ENCODE results near the gene EPS8L2. TPM values are rescaled to one million over a fixed set of nuclear protein-coding genes. Genes with fewer than 3 reads are reported as not detected.
"Not testable (repeated sequence)": the region's sequence is repeated elsewhere in the genome, so short reads cannot be mapped to it uniquely, and the experiment has no call there.

EPS8L2 gene
- total RNA-seq, 1 experiment from 2014 or later, result 38.3 TPM

DNA sequence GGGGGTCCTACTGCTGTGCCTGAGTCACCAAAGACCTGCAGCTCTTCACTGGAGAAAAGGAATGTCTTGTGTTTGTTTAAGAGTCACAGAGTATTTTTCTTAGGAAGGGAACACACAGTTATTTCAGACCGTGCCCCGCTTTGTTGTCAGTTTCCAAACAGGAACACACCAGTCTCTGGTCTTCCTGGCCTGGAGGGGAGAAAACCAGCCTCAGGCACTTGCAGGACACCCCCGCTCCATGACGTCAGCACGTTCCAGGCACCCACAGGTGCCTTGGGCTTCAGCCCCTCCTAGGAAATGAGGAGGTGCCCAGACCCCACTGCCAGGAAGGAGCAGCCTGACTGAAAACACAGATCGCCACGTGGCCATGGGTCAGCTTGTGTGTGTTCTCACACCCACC, 16.4 kb upstream of the EPS8L2 start:
- no peak for DNase-seq (ENCODE audit: low read depth)

DNA sequence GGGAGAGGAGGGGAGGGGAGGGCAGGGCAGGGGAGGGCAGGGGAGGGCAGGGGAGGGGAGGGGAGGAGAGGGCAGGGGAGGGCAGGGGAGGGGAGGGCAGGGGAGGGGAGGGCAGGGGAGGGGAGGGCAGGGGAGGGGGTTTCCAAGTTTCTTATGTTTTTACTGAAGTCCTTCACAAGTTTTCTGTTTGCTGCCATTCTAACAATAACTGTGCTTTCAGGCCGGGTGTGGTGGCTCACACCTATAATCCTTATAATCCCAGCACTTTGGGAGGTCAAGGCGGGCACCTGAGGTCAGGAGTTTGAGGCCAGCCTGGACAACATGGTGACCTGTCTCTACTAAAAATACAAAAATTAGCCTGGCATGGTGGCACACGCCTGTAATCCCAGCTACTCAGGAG, 15.8 kb upstream of the EPS8L2 start:
- DNase-seq (ENCODE audit: low read depth), result not testable (repeated sequence)

DNA sequence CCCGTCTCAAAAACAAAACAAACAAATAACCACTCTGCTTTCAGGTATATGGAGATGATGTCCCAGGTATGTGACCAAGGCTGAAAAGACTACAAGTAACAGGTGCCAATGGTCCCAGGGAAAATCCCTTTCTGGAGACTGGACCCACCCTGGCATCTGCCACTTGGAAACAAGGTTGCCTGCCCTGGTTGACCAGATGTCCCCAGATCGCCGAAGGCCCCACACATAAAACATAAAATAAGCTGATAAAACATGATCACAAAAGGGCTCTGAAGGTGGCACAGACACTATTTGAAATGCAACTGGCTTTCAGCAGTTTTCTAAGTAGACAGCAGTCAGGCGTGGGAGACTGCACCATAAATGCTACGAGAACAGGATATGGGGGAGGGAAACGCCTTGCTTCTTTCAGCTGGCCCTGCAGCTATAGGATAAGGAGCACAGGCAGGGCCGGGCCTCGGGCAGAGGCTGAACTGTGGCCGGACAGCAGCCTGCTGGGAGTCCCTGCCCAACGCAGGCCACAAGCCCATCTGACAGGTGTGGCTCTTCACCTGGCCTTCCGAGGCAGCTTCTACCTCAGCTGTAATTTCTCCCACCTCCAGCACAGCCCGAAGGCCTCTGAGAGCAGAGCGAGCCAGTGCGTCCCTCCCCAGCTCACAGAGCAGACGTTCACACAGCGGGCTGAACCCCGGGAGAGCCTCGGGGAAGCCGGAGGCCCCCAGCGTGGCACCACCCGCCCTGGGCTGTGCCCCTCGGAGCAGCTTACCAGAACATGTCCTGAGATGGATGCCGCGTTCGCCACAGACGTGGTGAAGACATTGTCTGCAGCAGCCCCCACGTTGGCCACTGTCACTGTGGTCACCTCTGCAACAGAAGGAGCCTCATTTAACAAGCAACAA, 15.0 kb upstream of the EPS8L2 start:
- no peak for DNase-seq (ENCODE audit: low read depth)

DNA sequence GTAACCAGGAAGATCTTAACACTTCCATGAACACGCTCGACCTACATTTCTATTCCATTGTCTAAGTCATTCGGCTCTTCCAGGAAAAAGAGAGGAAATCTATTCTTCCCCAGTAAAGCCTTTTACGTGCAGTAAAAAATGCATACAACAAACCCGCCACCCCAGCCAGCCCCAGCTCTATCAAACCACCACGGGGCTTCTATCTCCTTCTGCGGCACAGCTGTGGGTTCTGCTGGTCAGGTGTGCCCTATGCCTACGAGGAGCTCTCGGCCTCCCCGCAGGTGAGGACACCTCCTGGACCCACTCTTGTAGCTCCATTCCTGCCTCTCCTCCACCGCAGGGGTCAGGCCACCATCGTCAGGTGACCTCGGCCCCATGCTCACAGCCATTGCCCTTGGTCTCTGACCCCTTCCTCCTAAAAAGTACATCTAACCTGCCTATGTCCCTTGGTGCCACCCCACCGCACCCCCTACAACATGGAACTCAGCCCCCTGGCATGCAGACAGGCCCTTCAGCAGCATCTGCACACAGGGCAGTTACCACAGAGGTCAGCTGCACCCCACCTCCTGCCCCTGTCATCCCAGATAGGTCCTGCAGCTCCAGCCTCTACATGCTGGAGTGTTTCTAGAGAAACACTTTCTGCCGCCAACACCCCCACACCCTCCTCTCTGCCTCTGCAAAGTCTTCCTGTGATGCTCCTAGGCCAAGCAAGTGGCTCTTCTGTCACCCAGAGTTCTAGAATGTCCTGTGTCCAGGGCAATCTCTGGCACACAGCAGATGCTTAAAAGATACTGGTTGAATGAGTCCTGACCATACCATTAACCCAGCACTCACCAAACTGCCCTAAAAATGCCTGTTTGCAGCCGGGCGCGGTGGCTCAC, 14.1 kb upstream of the EPS8L2 start:
- DNase-seq (ENCODE audit: low read depth), result no peak

DNA sequence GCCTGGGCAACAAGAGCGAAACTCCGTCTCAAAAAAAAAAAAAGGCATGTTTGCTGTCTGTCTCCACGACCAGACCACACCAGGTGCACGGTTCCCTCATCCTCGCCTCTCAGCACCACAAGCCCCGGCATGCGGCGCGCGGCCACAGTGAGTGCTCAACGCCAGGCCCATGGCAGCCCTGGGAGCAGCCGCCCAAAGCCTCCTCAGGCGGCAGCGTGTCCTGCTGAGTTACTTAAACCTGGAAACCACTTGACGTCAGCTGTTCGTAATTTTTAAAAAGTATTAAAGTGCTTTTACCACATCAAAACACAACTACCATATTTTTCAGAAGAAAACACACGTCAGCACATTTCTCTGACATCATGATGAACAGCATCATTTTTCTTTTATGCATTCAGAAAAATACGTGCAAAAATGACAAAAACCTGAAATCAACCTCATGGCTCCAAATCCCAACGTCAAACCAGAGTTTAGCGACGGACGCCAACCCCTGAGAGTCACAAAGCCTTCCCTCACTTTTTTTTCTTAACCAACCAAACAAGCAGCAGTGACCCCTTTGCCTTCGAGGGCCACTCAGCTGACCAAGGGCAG, 13.1 kb upstream of the EPS8L2 start:
- no peak for DNase-seq (ENCODE audit: low read depth)

DNA sequence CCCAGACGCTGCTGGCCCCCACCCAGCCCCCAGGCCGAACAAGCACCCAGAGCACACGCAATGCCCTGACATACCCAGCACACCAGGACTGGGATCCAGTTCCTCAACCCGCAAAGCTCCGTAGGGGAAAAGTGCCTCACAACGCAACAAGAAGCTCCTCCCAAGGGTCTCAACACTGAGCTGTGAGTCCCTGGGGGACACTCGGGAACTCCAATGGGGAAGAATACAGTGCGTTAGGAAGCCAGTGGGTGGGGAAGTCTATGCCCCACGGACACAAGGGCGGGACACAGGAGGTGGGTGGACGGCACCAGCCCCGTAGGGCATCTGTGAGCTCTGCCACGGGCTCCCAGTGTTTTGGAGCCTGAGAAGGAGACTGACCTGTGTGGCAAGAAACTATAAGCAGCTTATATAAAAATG, 12.6 kb upstream of the EPS8L2 start:
- no peak for DNase-seq (ENCODE audit: low read depth)

DNA sequence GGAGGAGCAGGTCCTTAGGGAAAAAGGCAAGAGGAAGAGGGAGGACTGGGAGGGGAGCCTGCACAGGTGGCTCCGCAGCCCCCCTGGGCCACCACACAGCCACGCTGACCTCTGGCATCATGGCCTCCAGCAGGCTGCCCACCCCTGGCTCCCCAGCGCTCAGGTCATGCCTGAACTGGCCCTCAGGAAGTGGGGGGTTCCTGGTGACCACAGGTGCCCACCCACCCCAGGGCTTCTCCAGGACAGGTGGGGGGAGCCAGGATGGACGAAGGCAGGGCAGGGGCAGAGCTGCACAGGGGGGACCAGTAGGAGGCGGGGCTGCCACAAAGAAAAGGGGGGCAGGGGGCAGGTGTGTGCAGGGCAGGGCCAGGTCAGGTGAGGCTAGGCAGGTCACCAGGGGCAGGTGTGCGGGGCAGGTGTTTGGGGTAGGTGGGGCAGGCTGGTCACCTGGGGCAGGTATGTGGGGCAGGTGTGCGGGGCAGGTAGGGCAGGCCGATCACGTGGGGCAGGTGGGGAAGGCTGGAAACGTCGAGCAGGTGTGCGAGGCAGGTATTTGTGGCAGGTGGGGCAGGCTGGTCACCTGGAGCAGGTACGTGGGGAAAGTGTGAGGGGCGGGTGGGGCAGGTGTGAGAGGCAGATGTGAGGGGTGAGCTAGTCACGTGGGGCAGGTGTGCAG, 12.0 kb upstream of the EPS8L2 start:
- DNase-seq (ENCODE audit: low read depth), result no peak

DNA sequence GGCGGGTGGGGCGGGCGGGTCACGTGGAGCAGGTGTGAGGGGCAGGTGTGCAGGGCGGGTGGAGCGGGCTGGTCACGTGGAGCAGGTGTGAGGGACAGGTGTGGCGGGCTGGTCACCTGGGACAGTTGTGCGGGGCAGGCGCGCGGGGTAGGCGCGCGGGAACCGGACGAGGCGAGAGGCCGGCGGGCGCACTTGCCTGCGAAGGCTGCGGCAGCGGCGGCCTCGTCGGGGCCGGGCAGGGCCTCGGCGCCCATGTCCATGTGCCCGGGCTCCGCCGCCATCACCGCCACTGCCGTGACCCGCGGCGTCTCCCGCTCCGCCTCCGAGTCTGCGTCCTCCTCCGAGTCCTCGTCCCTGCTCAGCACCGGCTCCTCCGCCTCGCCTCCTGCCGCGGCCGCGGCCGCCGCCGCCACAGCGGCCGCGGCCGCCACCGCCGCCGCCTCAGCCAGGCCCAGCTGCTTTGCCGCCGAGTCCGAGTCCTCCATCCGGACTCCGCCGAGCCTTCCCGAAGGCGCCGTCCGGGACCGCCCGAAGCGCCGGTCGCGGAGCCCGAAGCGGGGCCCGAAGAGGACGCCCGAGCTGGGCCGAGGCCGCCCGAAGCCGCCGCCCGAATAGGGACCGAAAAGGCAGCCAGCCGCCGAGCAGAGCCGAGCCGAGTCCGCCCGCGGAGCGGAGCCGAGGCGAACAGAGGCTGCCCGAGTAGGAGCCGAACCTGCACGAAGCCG, 11.3 kb upstream of the EPS8L2 start, which contains the start of gene DEAF1:
Gene DEAF1, minus strand, starts transcription at position 660 of the 725 bp plus-strand sequence. Its CDS starts 175 bp downstream, at position 485.
- DNase-seq (ENCODE audit: low read depth), result peak; percentile 96

DNA sequence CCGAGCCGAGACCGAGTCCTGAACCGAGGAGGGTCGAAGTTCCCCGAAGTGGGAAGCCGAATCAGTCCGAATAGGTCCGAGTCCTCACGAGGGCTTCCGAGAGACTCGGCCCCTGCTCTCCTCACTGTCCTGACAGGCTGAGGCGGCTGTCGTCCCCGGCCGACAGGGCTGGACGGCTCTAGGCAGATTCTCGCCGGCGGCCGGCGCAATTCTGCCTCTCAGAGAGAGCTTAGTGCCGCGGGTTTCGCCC, 10.8 kb upstream of the EPS8L2 start:
- no peak for DNase-seq (ENCODE audit: low read depth)

DNA sequence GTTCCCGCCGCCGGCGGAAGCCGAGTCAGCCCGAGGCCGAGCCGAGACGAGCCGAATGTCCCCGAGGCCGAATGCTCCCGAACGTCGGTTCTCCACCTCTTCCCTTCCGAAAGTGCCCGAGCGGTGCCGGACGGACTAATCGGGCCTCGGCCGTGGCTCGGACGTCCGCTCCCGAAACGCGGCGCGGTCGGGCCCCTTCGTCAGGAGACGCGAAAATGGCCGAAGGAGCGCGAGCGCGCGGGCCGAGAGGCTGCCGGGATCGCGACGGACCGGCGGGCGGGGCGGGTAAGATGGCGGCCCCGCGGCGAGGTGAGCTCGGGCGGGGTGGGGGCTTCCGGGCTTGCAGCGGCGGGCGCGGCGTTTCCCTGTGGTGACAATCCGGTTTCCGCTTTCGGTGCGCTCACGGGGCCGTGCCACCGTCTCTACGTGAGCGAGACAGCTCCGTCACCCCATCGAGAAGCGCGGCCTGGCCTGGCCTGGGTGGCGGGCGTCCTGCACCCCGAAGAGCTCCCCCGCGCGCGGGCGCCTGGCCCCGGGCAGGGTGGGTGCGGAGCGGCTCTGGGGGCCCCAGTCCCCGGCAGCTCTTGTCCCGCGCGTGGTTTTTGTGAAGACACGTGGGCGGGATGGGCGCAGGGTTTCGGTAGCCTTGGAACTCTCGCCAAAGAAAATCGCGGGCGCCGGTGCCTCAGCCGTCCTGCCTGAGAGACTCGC, 10.3 kb upstream of the EPS8L2 start, which contains the start of gene TMEM80:
Gene TMEM80, plus strand, starts transcription at position 279 of the 711 bp plus-strand sequence. Its CDS starts 12 bp downstream, at position 291.
- peak; percentile 96 for DNase-seq (ENCODE audit: low read depth)

DNA sequence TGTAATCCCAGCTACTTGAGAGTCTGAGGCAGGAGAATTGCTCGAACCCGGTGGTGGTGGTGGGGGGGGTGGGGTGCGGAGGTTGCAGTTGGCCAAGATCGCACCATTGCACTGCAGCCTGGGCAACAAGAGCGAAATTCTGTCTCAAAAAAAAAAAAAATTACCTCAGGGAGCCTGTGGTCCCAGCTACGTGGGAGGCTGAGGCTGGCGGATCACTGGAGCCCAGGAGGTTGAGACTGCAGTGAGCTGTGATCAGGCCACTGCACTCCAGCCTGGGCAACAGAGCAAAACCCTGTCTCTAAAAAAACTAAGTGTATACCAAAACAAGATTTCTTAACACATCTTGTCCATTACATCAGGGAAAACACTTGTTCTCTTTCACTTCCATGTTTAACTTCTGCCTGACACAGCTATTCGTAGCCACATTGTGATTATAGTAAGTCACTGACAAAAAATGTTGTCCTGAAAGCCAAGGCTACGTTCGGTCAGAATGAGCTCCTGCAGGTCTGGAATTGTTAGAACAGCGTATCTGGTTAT, 9.0 kb upstream of the EPS8L2 start:
- peak; percentile 57 for DNase-seq (ENCODE audit: low read depth)

DNA sequence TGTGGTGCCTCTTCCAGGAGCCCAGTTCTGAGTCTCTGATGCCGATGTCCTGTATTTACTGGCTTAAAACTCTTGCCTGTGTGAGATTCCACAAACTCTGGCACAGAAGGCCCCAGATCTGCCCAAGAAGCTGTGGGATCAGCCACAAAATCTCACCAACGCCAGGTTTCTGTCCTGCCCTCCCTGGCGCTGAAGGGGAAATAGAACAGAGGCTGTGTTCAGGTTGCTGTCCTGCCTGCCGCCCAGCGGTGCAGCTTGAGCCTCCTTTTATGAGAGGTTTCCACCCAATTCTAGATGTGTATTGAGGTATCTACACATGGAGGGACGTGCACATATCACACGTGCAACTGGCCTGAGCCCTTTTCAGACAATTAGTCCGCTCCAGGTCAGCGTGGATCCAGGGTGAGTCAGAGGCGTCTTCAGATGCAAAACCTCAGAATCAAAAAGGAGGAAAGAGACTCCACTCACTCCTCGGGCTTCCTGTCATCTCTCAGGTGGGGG, 8.2 kb upstream of the EPS8L2 start:
- peak; percentile 83 for DNase-seq (ENCODE audit: low read depth)

DNA sequence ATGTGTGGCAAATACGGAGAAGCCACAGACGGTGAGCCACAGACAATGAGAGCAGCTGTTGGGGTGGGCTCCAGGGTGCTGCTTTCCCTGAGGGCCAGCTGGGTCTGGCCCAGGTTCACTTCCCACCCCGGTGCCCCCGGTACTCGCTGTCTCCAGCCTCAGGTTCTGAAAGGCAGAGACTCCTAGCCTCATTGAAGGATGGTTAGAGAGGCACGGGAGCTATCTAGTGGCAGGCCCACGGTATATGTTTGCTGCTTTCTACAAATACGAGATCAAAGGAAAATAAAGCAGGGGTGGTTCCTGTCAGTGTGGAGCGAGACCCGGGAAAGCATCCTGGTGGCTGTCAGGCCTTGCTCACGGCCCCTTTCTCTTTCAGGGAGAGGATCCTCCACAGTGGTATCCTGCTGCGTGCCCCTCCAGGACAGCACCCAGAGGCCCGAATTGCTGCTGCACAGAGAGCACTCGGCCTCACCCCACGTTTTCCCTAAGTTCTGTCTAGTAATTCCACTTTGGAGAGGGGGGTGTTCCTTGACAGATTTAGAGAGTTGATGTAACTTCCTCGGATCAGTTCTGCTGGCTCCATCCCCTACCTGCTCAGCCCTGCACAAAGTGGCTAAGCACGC, 7.4 kb upstream of the EPS8L2 start:
- no peak for DNase-seq (ENCODE audit: low read depth)

DNA sequence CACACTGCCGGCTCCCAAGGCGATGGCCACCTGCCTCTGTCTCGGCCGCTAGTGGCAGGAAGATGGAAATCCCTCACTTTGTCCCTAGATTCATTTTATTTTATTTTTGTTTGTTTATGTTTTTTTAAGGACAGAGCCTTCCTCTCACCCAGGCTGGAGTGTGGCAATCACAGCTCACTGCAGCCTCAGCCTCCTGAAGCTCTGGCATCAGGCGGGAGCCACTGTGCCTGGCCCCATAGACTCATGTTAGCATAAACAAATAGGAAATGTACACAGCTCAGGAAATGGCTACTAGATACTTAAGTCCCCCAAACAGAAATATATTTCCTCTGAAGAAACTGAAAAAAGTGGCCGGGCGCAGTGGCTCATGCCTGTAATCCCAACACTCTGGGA, 6.9 kb upstream of the EPS8L2 start:
- DNase-seq (ENCODE audit: low read depth), result no peak

DNA sequence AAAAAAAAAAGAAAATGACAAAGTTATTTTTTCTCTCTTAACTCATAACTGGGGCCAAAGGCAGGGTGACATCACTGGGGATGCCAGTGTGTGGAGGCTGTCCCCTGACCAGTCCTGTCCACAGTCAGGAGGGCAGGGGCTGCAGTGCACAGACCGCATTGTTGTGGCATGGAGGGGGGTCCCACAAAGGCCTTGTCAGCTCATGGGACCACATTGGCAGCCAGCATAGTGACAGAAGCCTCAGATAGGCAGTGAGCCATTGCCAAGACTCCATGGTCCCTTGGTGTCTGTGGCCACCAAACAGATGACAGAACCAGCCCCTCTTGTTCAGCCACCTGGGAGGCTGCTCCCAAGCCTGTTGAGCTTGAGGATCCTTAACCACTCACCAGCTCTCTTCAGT, 6.3 kb upstream of the EPS8L2 start:
- no peak for DNase-seq (ENCODE audit: low read depth)

DNA sequence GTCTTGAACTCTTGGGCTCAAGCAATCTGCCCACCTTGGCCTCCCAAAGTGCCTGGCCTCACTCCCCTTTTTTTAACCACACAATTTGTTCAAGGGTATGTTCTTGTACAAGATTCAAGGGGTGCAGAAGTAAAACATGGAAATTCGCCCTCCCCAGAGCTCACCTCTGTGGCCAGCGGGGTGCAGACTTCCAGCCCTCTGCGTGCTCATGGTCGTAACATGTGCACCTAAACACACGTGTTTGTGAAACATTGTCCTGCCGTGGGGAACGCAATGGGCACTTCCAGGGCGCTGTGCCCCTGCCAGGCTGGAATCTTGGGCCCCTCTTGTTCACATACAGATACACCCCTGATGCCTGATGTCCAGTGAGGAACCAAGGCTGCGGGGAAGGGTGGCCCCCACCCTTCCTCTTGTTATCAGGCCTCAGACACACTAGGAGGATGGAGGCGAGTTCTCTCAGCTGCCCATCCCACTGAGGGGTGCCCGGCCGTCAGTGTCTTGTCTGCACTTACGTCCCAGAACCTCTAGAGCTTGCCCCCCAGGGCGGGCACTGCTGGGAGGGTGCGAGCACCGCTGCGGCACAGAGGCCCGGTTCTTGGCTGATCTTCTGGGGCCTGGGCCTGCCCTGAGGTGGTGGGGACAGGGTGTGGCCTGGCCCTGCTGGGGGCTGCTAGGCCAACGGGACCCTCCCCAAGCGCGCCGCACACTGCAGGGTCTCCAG, 4.1 kb upstream of the EPS8L2 start:
- DNase-seq (ENCODE audit: low read depth), result no peak

DNA sequence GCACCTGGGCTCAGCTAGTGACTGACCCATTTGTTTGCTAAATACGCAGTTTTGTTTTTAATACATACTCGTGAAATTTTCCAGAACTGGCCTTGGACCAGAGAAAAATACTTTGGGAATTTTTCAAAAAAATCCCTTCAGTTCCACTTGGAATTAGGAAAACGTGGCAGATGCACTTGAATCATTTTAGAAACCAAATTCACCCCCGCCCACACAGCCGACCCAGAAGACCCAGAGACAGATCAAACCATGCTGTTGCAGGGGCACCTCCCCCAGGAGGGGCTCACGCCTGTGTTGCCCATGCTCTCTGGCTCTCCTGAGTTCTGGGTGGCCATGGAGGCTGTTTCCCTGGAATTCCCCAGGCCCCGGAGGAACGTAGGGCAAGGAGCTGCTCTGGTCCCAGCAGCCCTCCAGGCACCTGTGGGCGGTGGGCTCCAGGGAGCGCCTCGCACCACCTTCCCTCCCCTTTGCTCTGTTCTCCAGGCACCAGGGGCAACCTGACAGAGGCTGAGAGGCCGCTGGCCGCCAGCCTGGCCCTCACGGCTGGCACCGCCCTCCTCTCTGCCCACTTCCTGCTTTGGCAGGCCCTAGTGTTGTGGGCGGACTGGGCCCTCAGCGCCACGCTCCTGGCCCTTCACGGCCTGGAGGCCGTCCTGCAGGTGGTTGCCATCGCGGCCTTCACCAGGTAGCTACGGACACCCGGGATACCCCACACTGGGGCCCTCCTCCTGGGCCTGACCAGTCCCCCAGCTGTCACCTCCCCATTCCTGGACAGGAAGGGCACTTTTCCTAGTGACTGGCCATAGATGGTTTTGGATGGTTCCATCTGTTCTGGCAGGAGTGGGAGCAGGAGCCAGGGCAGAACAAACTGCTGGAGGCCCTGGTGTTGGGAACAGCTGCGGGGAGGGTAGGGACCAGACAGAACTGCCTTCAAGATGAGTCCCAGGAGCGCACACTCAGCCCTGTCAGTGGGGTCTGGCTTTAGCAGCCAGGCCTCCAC, 3.3 kb upstream of the EPS8L2 start:
- DNase-seq (ENCODE audit: low read depth), result peak; percentile 76
